AG08396 (cell line): ENCODE results near the gene RBL2.
"Not testable (repeated sequence)": the region's sequence is repeated elsewhere in the genome, so short reads cannot be mapped to it uniquely, and the experiment has no call there.

Experiments used
- DNase-seq: peaks from one replicate; pipeline ENCODE4 v3.0.0; 2012; ENCODE audit warnings: low spot score, mixed read lengths

Gene RBL2

DNA sequence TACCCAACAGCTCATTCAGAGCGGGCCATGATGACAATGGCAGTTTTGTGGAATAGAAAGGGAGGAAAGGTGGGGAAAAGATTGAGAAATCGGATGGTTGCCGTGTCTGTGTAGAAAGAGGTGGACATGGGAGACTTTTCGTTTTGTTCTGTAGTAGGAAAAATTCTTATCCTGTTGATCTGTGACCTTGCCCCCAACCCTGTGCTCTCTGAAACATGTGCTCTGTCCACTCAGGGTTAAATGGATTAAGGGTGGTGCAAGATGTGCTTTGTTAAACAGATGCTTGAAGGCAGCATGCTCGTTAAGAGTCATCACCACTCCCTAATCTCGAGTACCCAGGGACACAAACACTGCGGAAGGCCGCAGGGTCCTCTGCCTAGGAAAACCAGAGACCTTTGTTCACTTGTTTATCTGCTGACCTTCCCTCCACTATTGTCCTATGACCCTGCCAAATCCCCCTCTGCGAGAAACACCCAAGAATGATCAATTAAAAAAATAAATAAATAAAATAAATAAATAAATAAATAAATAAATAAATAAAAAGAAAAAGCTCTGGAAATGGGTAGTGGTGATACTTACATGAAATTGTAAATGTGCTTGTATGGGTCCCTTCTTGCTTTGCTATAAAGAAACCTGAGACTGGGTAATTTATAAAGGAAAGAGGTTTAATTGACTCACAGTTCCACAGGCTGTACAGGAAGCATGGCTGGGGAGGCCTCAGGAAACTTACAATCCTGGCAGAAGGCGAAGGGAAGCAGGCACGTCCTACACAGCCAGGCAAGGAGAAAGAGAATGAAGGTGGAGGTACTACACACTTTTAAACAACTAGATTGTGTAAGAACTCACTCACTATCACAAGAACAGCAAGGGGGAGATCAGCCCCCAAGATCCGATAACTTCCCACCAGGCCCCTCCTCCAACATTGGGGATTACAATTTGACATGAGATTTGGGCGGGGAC, 105.8 kb downstream of the RBL2 start:
- DNase-seq: not testable (repeated sequence)
